Heart left ventricle (tissue), 16 donors: Measurements from ENCODE around the gene AFTPH. TPM values are rescaled to one million over a fixed set of nuclear protein-coding genes. Genes with fewer than 3 reads are reported as not detected.
A peak's percentile ranks its signal among the peaks of the same experiment; 100 is the strongest.

Experiments used
- ATAC-seq, 4 donors: fragments of 200-7000 bp; cut with Tn5 transposase; one replicate each; pipeline ENCODE4 v1.9.1; 2020 to 2022; ENCODE audit warnings: moderate library complexity in 4 of 4, mild to moderate bottlenecking in 3 of 4, moderate number of reproducible peaks in 1 of 4
- DNase-seq, 5 donors: peaks; one replicate each; pipeline ENCODE4 v3.0.0-alpha.2; 2020
- H3K27ac ChIP-seq, 12 donors: fragments of 200-600 bp; sonication (generic) in 4 of 12; one replicate each; pipeline versions ENCODE4 v1.5.0 to v1.8.0; 2016 to 2022; ENCODE audit warnings: mild to moderate bottlenecking in 2 of 12
- H3K27me3 ChIP-seq, 9 donors: fragments of 200-600 bp; sonication (generic) in 2 of 9; one replicate each; pipeline versions ENCODE4 v1.5.1 to v1.8.0; 2016 to 2022; ENCODE audit warnings: mild to moderate bottlenecking in 3 of 9
- H3K36me3 ChIP-seq, 9 donors: fragments of 200-600 bp; sonication (generic) in 2 of 9; one replicate each; pipeline versions ENCODE4 v1.5.0 to v1.8.0; 2018 to 2022; ENCODE audit warnings: mild to moderate bottlenecking in 2 of 9
- H3K4me1 ChIP-seq, 12 donors: fragments of 200-600 bp; sonication (generic) in 4 of 12; one replicate each; pipeline versions ENCODE4 v1.5.0 to v1.8.0; 2016 to 2022; ENCODE audit warnings: mild to moderate bottlenecking in 3 of 12
- H3K4me3 ChIP-seq, 12 donors: fragments of 200-600 bp; sonication (generic) in 4 of 12; one replicate each; pipeline versions ENCODE4 v1.5.0 to v1.8.0; 2017 to 2022; ENCODE audit warnings: mild to moderate bottlenecking in 9 of 12, moderate library complexity in 4 of 12
- H3K9me3 ChIP-seq, 12 donors: fragments of 200-600 bp; sonication (generic) in 4 of 12; one replicate each; pipeline versions ENCODE4 v1.5.0 to v1.8.0; 2016 to 2022; ENCODE audit warnings: mild to moderate bottlenecking in 1 of 12
- CTCF ChIP-seq, 12 donors: fragments of 200-600 bp; sonication (generic) in 4 of 12; IDR thresholded peaks; one replicate each; pipeline versions ENCODE4 v1.5.0 to v1.8.0; 2018 to 2022; ENCODE audit warnings: antibody characterized with exemption in 12 of 12, mild to moderate bottlenecking in 5 of 12
- POLR2A ChIP-seq, 2 donors: fragments of 450-650 bp; IDR thresholded peaks; one replicate each; pipeline ENCODE4 v1.6.1; 2017; ENCODE audit warnings: antibody characterized with exemption in 2 of 2, mild to moderate bottlenecking in 2 of 2, moderate library complexity in 2 of 2
- WGBS, 4 donors: extraction: QIAGEN DNeasy Blood & Tissue Kit in 2 of 4; methylation state at CpG; one replicate each; pipeline versions ENCODE4 v1.1.5 to v1.1.7; 2013 to 2018; 5-methylcytosine and 5-hydroxymethylcytosine counted together
- intact Hi-C, 10 donors: fragments of 100-400 bp; cut with DNase I; formaldehyde crosslinking; loops; one replicate each; pipeline versions ENCODE4 v1.11.1 to v1.14.2; 2022
- polyA plus RNA-seq, 2 donors: library from polyadenylated mRNA; stranded (reverse); fragments of 200-250 nt; gene quantifications; one replicate each; pipeline ENCODE4 v1.2.3, GENCODE V29; 2013
- total RNA-seq, 9 donors: library from RNA; depleted of rRNA in 2 of 9; stranded (reverse); fragments of >200 nt in 2 of 9; fragmentation: NEBNext Ultra II Directional in 3 of 9; extraction: Animal tissue kit (Norgen Biotek cat#: 25700) in 3 of 9; gene quantifications; one replicate each; pipeline versions ENCODE4 v1.1.0 to v1.2.4, GENCODE V29; 2016 to 2023
- donor health status: ischemic (EF 13 %, LVEDD 7.1; RV severe dilation, severe dysfunction).
- donor health status: healthy with polysubstance abuse.
- donor health status: DM: no; HTN: yes; CAD: no.
- donor health status: DM: no; HTN: no; CAD: no.
- donor health status: ischemic (EF 25% LVEDD 6.9; RV normal size, moderate dysfunction).
- donor health status: ischemic (EF 25% LVEDD 5.7; RV mildly dilated, moderate dysfunction).
- donor health status: healthy.
- donor health status: DM: yes; HTN: yes; CAD: no.
- donor health status: ischemic (EF 35%, LVEDD 5.7; RV mildly dilated, moderate dysfunction).
- donor health status: nonischemic (EF 11% LVEDD 7.7; RV severe dilation, severe dysfunction).
- donor health status: DM: yes; HTN: yes; CAD: no.
- donor health status: PGD.
- donor health status: ischemic (EF 29% LVEDD 5.4; RV normal size, mild dysfunction).
- donor health status: nonischemic (EF 23%, LVEDD 6.1; RV moderate dilation, normal function).

AFTPH gene
- total and polyA plus RNA-seq, 11 donors, result 9.2 to 15.2 (median 10.7) TPM

GRCh38 chr2:64554117-64554516 is 30.0 kb downstream of the AFTPH start:
- TF ChIP-seq CTCF (IDR thresholded peaks at IDR 0.05) (no peak), POLR2A (IDR thresholded peaks at IDR 0.05) (no peak)
- intact Hi-C loops, result no loop called here

GRCh38 chr2:64558445-64559081 is 34.4 kb downstream of the AFTPH start:
- ATAC-seq, result no peak
- TF ChIP-seq POLR2A (IDR thresholded peaks at IDR 0.05) (no peak), CTCF (IDR thresholded peaks at IDR 0.05) (no peak)

More at GRCh38 chr2:64554117-64554516, 30.0 kb downstream of the AFTPH start:
- DNase-seq, result no peak
- Histone ChIP-seq H3K27me3 (no peaks in the 10 kb centered on the region), H3K27ac (no peak overlapping the region), H3K36me3 (peaks cover 0 to 37% (median 5%) of the 10 kb centered on the region in 9 donors), H3K4me3 (no peak overlapping the region), H3K4me1 (peaks cover 0 to 14% (median 0%) of the 10 kb centered on the region in 12 donors), H3K9me3 (peaks cover 0 to 5% (median 0%) of the 10 kb centered on the region in 12 donors)
- no peak for ATAC-seq

GRCh38 chr2:64562148-64562784 is 38.1 kb downstream of the AFTPH start:
- TF ChIP-seq POLR2A (IDR thresholded peaks at IDR 0.05) (no peak), CTCF (IDR thresholded peaks at IDR 0.05) (peak in 11 of 12 donors; percentile 18 to 62 (median 40))
- H3K4me1 ChIP-seq, result peaks cover 0 to 24% (median 2%) of the 10 kb centered on the region in 12 donors
- DNase-seq, result no peak
- peak in 2 of 4 donors; percentile 44 to 51 for ATAC-seq
- intact Hi-C loops, result loop anchor here (1.0 to 10.0 kb wide), 8 partner anchors 40 to 515 kb away; partner anchors contain the start of gene AFTPH (in 8 of the 10)
- H3K27me3 ChIP-seq, result no peaks in the 10 kb centered on the region
- no peak overlapping the region for H3K27ac ChIP-seq
- 71 to 90% (median 84%) methylated on average over 2 of the region's 2 CpGs for WGBS, 4 donors
- H3K36me3 ChIP-seq, result peaks cover 0 to 14% (median 0%) of the 10 kb centered on the region in 9 donors
- H3K9me3 ChIP-seq, result no peaks in the 10 kb centered on the region
- H3K4me3 ChIP-seq, result no peak overlapping the region

More at GRCh38 chr2:64558445-64559081, 34.4 kb downstream of the AFTPH start:
- no peak overlapping the region for H3K4me3 ChIP-seq
- intact Hi-C loops, result no loop called here
- H3K27me3 ChIP-seq, result no peaks in the 10 kb centered on the region
- no peak overlapping the region for H3K27ac ChIP-seq
- peaks cover 0 to 14% (median 0%) of the 10 kb centered on the region in 12 donors for H3K4me1 ChIP-seq
- no peaks in the 10 kb centered on the region for H3K9me3 ChIP-seq
- 71 to 81% (median 76%) methylated on average over 4 of the region's 4 CpGs for WGBS, 4 donors
- peaks cover 0 to 21% (median 0%) of the 10 kb centered on the region in 9 donors for H3K36me3 ChIP-seq
- DNase-seq, result no peak

- H3K27ac ChIP-seq, result no peak overlapping the region
- intact Hi-C loops, result loop anchor here (2.0 to 10.0 kb wide), 6 partner anchors 41 to 516 kb away; partner anchors contain the start of gene AFTPH (in 8 of the 10)
- DNase-seq (no peak), ATAC-seq (no peak)
- TF ChIP-seq POLR2A (IDR thresholded peaks at IDR 0.05), result no peak
- no peak overlapping the region for H3K4me3 ChIP-seq
- no peaks in the 10 kb centered on the region for H3K9me3 ChIP-seq
- peaks cover 0 to 24% (median 5%) of the 10 kb centered on the region in 9 donors for H3K36me3 ChIP-seq
- 93 to 95% (median 94%) methylated on average over 6 of the region's 6 CpGs for WGBS, 4 donors
- H3K4me1 ChIP-seq, result peaks cover 0 to 24% (median 2%) of the 10 kb centered on the region in 12 donors
- H3K27me3 ChIP-seq, result no peaks in the 10 kb centered on the region
These were observed 39.4 kb downstream of the AFTPH start for GRCh38 chr2:64563436-64563938.
